ENCODE results near the gene ZMIZ1.

Gene ZMIZ1

GRCh38 chr10:79127151-79127961 is 58.6 kb downstream of the ZMIZ1 start:
- no peak for DNase-seq

DNA sequence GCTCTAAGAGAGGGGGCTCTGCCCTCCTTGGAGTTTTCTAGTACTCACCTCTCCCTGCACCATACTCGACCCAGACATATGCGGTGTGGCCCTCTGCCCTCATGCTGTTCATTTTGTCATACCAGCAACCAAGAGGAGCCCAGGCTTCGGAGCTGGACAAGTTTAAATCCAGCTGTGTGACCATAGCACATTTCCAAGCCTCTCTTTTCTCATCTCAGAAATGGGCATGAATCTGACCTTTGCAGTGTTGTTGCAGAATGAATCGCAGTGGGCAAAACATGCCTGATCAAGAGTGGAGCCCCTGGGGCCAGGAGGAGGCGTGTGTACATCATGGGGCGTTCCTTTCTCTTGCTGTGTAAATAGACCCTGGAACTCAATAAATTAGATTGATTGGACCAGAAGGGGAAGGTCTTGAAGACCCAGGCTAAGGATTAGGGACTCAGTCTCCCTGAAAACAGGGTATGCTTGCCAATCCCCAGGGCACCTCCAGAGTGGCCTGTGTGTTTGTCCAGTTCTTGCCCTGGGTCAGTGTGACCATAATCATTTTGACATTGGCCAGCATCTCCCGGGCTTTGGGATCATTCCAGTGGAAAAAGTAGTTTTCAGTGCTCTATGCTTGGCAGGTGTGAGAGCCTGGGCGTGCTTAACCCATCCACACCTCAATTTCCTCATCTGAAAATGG is 59.6 kb downstream of the ZMIZ1 start:
- no peak for DNase-seq

DNA sequence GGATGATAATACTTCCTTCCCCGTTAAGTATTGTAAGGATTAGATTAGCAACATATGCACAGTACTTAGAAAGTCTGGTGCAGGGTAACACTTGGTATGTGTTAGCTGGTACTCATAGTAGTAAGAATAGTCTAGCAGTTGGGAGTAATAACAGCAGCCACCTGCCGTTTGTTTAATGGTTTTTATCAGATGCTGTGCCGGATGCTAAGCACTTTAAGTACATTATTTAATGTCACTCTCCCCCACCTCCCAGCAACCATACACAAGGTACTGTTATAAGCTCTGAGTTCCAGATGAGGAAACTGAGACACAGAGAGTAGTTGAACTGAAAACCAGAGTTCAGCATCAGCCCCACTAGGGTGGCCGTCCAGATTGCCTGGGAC is 60.1 kb downstream of the ZMIZ1 start:
- DNase-seq: no peak

- no peak for DNase-seq
Observed at GRCh38 chr10:79129361-79129997, 60.7 kb downstream of the ZMIZ1 start.

GRCh38 chr10:79130255-79130654 is 61.5 kb downstream of the ZMIZ1 start:
- DNase-seq: no peak

DNA sequence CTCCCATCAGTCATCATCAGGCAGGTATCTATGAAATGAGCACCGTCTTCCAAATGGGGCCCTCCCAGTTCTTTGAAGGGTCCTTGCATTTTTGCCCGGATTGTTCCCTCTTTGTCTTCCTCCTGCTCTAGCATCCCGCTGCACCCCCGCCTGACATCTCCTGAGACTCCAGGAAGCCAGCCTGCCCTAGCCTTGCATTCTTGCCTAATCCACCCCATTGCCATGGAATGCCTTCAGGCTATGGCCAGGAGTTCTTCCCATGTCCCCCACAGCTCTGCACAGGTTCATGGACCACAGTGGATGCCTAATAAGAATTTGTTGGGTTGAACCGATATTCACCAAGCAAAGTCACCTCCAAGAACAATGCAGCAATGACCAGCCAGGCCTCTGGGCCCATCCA is 62.1 kb downstream of the ZMIZ1 start:
- DNase-seq: no peak

GRCh38 chr10:79131836-79132631 is 63.3 kb downstream of the ZMIZ1 start:
- no peak for DNase-seq

GRCh38 chr10:79132681-79133381 is 64.1 kb downstream of the ZMIZ1 start:
- DNase-seq: no peak

DNA sequence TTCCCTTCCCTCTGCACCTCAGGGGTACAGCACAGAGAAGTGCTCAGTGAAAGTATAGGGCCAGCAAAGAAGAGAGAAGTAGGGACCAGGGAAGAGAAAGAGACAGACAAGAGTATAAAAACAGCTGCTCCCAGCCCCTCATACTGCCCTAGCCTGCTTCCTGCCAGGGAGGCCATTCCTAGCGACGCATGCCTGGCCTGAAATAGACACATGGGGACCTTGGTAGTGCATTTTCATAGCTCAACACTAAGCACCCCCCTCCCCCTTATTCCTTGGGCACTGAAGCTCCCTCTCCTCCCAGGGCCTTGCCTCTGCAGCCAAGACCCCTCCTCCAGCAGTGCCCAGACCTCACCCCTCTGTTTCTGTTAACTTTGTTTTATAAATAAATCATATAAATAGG is 64.7 kb downstream of the ZMIZ1 start:
- no peak for DNase-seq

DNA sequence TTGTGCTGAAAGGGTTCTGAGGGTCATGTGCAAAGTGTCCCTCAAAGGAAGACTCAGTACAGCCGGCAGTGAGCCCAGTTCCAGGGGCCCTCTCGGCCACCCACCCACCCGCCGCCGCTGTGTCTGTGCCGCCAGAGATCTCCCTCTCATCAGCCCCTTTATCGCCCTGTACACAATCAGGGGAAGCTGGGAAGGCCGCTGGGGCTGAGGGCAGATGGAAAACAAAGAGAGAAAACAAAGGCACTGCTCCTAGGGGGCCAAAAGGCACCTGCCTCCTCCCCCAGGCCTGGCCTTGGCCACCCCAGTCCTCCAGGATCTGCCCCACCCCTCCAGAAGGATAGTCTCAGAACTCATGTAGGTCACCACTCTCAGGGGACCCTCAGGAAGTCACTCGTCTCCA is 67.0 kb downstream of the ZMIZ1 start:
- no peak for DNase-seq

DNA sequence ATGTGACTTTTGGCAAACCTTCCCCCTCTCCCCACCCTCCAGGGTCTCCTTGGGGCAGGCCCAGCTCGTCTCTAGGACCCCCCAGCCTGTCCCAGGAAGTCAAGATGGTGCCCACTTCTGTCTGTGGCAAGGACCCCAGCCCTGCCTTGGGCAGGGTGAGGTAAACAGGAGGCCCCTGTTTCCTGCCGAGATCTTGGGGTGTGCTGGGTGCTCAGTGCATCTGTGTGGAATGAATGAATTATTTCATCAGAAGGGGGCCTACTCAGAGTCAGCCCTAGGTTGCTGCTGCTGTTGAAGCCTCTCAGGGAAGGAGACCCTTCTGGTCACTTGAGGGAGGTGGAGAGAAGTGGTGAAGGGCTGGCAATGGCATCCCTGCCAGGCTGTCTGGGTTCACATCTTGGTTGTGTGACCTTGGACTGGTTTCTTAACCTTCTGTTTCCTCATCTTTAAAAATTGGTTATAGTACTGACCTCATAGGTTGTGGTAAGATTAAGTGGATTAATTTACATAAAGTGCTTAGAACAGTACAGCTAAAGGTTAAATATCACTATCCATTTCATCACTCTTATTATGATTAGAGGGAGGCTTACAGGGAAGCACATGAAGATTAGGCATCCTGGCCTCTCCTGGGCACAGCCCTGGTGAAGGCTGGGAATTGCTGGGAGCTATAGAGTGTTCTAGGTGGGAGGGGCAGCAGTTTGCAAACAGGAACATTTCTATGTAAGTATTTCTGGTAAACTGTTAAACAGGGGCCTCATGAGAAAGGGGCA is 67.7 kb downstream of the ZMIZ1 start:
- DNase-seq: no peak

DNA sequence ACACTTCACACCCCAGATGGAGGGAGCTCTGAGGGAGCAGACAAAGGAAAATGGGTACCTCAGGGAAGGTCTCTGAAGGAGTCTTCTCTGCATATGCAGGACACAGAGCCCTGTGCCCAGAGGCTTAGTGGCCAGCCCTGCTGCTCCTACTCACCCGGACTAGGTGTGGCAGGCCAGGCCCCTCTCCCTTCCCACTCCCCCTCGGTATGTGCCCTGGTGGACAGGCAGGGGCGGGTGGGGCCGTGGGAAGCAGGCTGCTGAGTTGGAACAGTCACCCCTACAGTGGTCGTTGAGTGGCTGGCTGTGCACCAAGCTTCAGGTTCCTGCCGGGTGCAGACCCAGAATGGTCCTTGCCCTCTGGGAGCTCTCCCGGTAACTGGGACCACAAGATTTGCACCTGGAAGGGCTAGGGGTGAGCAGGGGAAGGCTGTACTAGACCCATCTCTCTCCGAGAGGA is 68.6 kb downstream of the ZMIZ1 start:
- no peak for DNase-seq

DNA sequence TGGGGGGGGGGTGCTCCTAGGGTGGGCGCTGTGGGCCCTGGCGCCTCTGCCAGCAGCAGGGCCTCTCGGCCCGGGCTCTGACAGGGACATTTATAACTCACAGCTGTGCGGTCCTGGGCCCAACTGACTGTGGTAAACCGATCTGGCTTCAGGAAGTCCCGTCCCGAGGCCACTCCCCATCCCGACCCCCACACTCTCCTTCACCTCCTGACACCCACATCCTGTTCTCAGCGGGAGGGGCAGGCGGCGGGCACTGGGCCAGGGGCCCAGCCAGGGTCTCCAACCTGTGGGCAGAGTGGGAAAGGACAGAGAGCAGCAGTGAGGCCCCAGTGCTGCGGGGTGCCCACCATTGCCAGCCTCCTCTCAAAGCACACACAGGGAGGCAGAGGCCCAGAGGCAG is 69.1 kb downstream of the ZMIZ1 start:
- peak; percentile 63 for DNase-seq

- DNase-seq: no peak
Observed at GRCh38 chr10:79138449-79139123, 69.8 kb downstream of the ZMIZ1 start.

DNA sequence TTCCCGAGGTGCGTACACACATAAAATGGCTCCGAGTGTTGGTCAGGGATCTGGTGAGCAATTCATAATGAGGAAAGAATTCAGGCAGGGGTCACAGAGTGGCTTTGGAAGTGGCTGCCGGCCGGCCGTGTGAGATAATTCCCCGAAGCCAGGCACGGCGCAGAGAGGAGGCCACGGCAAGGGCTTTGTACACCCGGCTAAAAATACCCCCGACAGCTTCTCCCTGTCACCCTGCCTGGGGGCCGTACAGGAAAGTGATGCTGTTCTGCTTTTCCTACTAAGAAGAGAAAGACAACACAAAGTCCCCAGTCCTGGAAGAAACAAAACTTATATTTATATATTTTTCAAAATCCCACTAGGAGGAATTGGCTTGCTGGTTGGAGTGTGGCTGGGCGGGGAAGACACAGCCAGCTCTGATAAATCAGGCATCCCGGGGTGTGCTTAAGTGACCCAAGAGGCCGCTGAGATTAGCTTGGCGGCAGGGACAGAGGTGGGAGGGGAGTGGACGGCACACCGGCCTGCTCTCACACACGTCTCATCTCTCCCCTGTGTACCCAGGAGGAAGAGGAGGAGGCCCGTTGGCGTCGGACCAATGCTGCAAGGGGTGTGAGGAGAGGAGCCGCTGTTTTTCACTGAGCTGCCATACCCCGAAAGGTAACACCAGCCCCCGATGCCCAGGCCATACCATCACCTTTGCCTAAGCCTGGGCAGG is 70.5 kb downstream of the ZMIZ1 start:
- DNase-seq: no peak

- no peak for DNase-seq
Observed at GRCh38 chr10:79140085-79140793, 71.5 kb downstream of the ZMIZ1 start.

DNA sequence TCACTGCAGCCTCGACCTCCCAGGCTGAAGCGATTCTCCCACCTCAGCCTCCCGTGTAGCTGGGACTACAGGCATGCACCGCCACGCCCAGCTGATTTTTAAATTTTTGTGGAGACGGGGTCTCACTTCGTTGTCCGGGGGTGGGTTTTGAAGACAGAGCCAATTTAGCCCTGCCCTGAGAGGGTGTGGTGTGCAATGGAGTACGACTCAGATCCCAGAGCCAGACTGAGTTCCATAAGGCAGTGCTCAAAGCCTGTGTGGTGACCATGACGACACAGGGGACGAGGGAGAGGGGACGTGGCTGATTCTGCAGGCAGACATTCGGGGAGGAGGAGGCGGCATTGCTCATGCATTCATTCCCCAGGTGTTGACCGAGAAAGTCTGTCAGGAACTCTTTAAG is 72.1 kb downstream of the ZMIZ1 start:
- no peak for DNase-seq

- DNase-seq: no peak
Observed at GRCh38 chr10:79142064-79142491, 73.3 kb downstream of the ZMIZ1 start.

DNA sequence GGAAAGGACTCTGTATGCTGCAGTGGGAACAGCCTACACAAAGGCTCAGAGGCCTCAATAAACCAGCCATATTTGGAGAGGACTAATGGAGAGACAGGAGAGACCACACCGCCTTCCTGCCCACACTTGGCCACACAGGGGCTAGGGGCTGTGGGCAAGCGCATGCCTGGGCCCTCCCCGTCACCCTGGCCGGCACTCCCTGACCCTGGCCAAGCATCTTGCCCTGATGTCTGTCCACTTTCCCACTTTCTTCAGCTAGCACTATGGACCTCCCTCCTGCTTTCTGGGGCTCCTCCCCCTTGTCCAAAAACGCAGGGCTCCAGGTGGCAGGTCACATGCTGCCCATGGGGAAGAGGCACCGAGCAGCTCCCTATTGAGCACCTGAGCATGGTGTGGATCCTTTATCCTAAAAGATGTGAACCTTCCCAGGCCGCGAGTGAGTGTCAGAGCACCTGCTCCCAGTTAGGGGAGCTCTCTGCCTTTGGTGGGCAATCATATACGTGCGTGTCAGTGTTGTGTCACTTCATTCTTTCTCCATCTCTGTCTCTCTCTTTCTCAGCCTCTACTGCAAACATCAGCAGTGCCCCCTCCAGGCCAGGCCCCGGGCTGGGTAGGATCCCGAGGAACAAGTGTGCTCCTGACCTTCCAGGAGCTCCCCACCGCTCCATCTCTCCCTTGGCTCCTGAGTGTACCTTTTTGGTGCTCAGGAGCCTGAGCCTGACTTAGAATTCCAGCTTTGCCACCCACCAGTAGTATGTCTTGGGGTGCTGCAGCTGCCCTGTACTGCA is 74.0 kb downstream of the ZMIZ1 start:
- no peak for DNase-seq
